PFSK-1 (cell line): ENCODE data around the gene WFS1.

Experiments used
- FOXP2 ChIP-seq: optimal IDR thresholded peaks from 2 replicates; pipeline ENCODE3; 2011; ENCODE audit warnings: borderline replicate concordance, control low read depth, inconsistent platforms; ENCODE audit not compliant: insufficient read depth; ENCODE audit errors: extremely low read length, extremely low read depth
- POLR2AphosphoS5 ChIP-seq: IDR thresholded peaks from 2 replicates; pipeline ENCODE4 v1.6.1; 2012; ENCODE audit warnings: low read depth, mild to moderate bottlenecking, control low read depth, low read length, moderate library complexity
- REST ChIP-seq, 2 experiments: IDR thresholded peaks; 2 replicates each; pipeline versions ENCODE4 v1.6.1 to v1.8.0; 2011 to 2012; ENCODE audit warnings: low read depth in 2 of 2, low read length in 2 of 2, control low read depth in 1 of 2, inconsistent platforms in 1 of 2, mild to moderate bottlenecking in 1 of 2, moderate library complexity in 1 of 2; ENCODE audit not compliant: insufficient read depth in 1 of 2
- SIN3A ChIP-seq: IDR thresholded peaks from 2 replicates; pipeline ENCODE4 v1.6.1; 2012; ENCODE audit warnings: mild to moderate bottlenecking, low read length, moderate library complexity, borderline replicate concordance; ENCODE audit not compliant: insufficient read depth
- TAF1 ChIP-seq: IDR thresholded peaks from 2 replicates; pipeline ENCODE4 v1.6.1; 2012; ENCODE audit warnings: low read length, control low read depth, borderline replicate concordance; ENCODE audit not compliant: insufficient read depth

DNA sequence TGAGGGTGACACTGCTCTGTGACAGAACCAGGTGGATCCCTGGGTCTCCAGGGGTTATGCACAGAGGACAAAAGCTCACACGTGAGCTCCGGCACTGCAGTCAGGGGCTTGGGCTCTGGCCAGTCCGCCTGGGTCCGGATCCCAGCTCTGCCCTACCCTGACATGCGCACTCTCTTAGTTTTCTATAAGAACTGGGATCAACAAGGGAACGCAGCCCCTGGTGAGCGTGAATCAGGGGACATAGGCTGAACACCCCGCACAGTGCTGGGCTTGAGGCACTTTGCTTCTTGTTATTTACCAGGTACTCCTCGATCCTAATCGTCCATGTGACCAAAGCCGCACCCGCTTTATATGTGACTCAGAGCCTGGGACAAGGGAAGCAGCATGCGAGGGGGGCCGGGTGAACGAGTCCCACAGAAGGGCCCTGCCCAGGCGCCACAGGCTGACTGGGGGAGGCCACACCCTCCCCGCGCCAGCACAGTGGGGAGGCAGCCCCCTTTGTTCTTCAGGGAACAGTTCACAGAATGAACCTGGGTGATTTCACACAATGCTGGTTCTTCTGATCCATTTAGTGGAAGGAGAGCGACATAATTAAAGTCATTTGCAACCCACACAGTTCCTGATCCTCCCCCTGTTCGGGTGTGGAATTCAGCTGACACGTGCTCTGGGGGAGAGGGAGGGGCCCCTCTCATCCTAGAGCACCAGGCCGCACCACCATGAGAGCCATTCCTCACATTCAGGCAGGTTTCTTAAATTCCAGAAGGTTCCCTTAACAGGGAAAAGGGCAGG, 55.5 kb downstream of the WFS1 start:
- TF ChIP-seq TAF1 (no peak), SIN3A (no peak), POLR2AphosphoS5 (no peak), REST (IDR thresholded peaks at IDR 0.05; ENCODE audit: insufficient read depth in 1 of 2, low read depth in 2 of 2, low read length in 2 of 2) (no peak), FOXP2 (no peak)
